Loucy (cell line): ENCODE data around the gene ARL13B.
"Not testable (repeated sequence)": the region's sequence is repeated elsewhere in the genome, so short reads cannot be mapped to it uniquely, and the experiment has no call there.

Experiments
- H2AFZ ChIP-seq: fragments of 200-600 bp; sonication (generic); 2 replicates; pipeline ENCODE4 v1.6.0; 2016; ENCODE audit warnings: antibody characterized with exemption, mild to moderate bottlenecking, low read length, moderate library complexity
- H3F3A ChIP-seq: fragments of 200-600 bp; 2 replicates; pipeline ENCODE4 v1.6.0; 2016; ENCODE audit warnings: antibody characterized with exemption, low read depth, mild to moderate bottlenecking
- H3K27me3 ChIP-seq: fragments of 200-600 bp; sonication (generic); 2 replicates; pipeline ENCODE4 v1.6.1; 2014; ENCODE audit warnings: low read length, mild to moderate bottlenecking; ENCODE audit not compliant: insufficient read depth, poor library complexity, severe bottlenecking
- H3K36me3 ChIP-seq: fragments of 200-600 bp; sonication (generic); 2 replicates; pipeline ENCODE4 v1.6.1; 2016; ENCODE audit warnings: low read length; ENCODE audit not compliant: insufficient read depth
- H3K4me1 ChIP-seq: fragments of 200-600 bp; sonication (generic); 2 replicates; pipeline ENCODE4 v1.5.1; 2014; ENCODE audit warnings: low read length, mild to moderate bottlenecking; ENCODE audit not compliant: insufficient read depth, poor library complexity, severe bottlenecking
- H3K4me2 ChIP-seq: fragments of 200-600 bp; sonication (generic); 2 replicates; pipeline ENCODE4 v1.6.0; 2014; ENCODE audit warnings: antibody characterized with exemption, low read length, low read depth, mild to moderate bottlenecking; ENCODE audit not compliant: poor library complexity, severe bottlenecking
- H3K4me3 ChIP-seq: fragments of 200-600 bp; sonication (generic); 2 replicates; pipeline ENCODE4 v1.5.1; 2014; ENCODE audit warnings: low read length, mild to moderate bottlenecking, mixed read lengths; ENCODE audit not compliant: poor library complexity, severe bottlenecking
- H3K79me2 ChIP-seq: fragments of 200-600 bp; sonication (generic); 2 replicates; pipeline ENCODE4 v1.6.1; 2014; ENCODE audit warnings: low read length; ENCODE audit not compliant: insufficient read depth
- H3K9ac ChIP-seq: fragments of 200-600 bp; sonication (generic); 2 replicates; pipeline ENCODE4 v1.6.0; 2014; ENCODE audit warnings: mild to moderate bottlenecking, low read depth, low read length, moderate library complexity; ENCODE audit not compliant: poor library complexity, severe bottlenecking
- H3K9me2 ChIP-seq: fragments of 200-600 bp; sonication (generic); replicated peaks from 2 replicates; pipeline ENCODE4 v1.6.1; 2016; ENCODE audit warnings: low read depth, low read length, mixed read lengths
- H3K9me3 ChIP-seq: fragments of 200-600 bp; sonication (generic); 2 replicates; pipeline ENCODE4 v1.6.1; 2014; ENCODE audit warnings: mild to moderate bottlenecking, antibody characterized with exemption, low read length, low read depth; ENCODE audit not compliant: insufficient read depth
- H4K20me1 ChIP-seq: fragments of 200-600 bp; sonication (generic); 2 replicates; pipeline ENCODE4 v1.6.0; 2014; ENCODE audit warnings: antibody characterized with exemption, low read length, mild to moderate bottlenecking; ENCODE audit not compliant: insufficient read depth, poor library complexity, severe bottlenecking
- CTCF ChIP-seq: fragments of 200-600 bp; sonication (generic); conservative IDR thresholded peaks from 2 replicates; pipeline ENCODE4 v1.5.1; 2014; ENCODE audit warnings: mild to moderate bottlenecking, antibody characterized with exemption, low read length
- EZH2phosphoT487 ChIP-seq: fragments of 200-600 bp; IDR thresholded peaks from 2 replicates; pipeline ENCODE4 v1.6.1; 2018; ENCODE audit warnings: antibody characterized with exemption, mild to moderate bottlenecking, moderate library complexity, borderline replicate concordance

Gene ARL13B

GRCh38 chr3:94076055-94076454 lies 96.1 kb downstream of the ARL13B start:
- Histone ChIP-seq H3K4me3 (no peak overlapping the region), H3K9ac (no peak overlapping the region), H3K9me3 (no peaks in the 10 kb centered on the region), H3K79me2 (0 out of 2 replicates have a peak, but pooled peaks cover 7% of the 10 kb centered on the region), H2AFZ (no peak overlapping the region), H3K4me2 (no peak overlapping the region), H4K20me1 (no peaks in the 10 kb centered on the region), H3K27me3 (no peaks in the 10 kb centered on the region), H3K9me2 (no peaks in the 10 kb centered on the region), H3K4me1 (peaks cover 11% of the 10 kb centered on the region), H3F3A (no peaks in the 10 kb centered on the region), H3K36me3 (peaks cover 5% of the 10 kb centered on the region; the same call in 1 of the 2 replicates)
- no peak for TF ChIP-seq CTCF
- no peak for TF ChIP-seq EZH2phosphoT487

- H3K9ac ChIP-seq, H3K4me1 ChIP-seq, H3K4me2 ChIP-seq, H3K4me3 ChIP-seq, H3K9me3 ChIP-seq, H3K9me2 ChIP-seq, H3F3A ChIP-seq, H4K20me1 ChIP-seq, H3K79me2 ChIP-seq, H2AFZ ChIP-seq, H3K36me3 ChIP-seq, H3K27me3 ChIP-seq: not testable (repeated sequence)
Measured at GRCh38 chr3:94080552-94080951, 100.6 kb downstream of the ARL13B start.

- Histone ChIP-seq H3K36me3 (peaks cover 8% of the 10 kb centered on the region; the same call in 1 of the 2 replicates), H2AFZ (no peak overlapping the region), H3K79me2 (0 out of 2 replicates have a peak, but pooled peaks cover under 1% of the 10 kb centered on the region), H3K9ac (no peak overlapping the region), H3K4me1 (no peaks in the 10 kb centered on the region), H3F3A (no peaks in the 10 kb centered on the region), H3K27me3 (no peaks in the 10 kb centered on the region), H3K9me2 (no peaks in the 10 kb centered on the region), H4K20me1 (no peaks in the 10 kb centered on the region), H3K4me3 (no peak overlapping the region), H3K4me2 (no peak overlapping the region), H3K9me3 (no peaks in the 10 kb centered on the region)
- TF ChIP-seq EZH2phosphoT487 (no peak), CTCF (no peak)
Measured at GRCh38 chr3:94081884-94082283, 101.9 kb downstream of the ARL13B start.

GRCh38 chr3:94082391-94082937 lies 102.5 kb downstream of the ARL13B start:
- no peaks in the 10 kb centered on the region for H3K4me1 ChIP-seq
- H3K36me3 ChIP-seq, result peaks cover 8% of the 10 kb centered on the region; the same call in 1 of the 2 replicates
- no peak overlapping the region for H3K4me3 ChIP-seq
- H3F3A ChIP-seq, result no peaks in the 10 kb centered on the region
- no peak overlapping the region for H3K9ac ChIP-seq
- TF ChIP-seq EZH2phosphoT487 (no peak), CTCF (no peak)
- no peaks in the 10 kb centered on the region for H3K27me3 ChIP-seq
- H3K4me2 ChIP-seq, result no peak overlapping the region
- H2AFZ ChIP-seq, result no peak overlapping the region
- no peaks in the 10 kb centered on the region for H4K20me1 ChIP-seq
- no peaks in the 10 kb centered on the region for H3K79me2 ChIP-seq
- no peaks in the 10 kb centered on the region for H3K9me3 ChIP-seq
- H3K9me2 ChIP-seq, result no peaks in the 10 kb centered on the region
